Skeletal muscle cell (primary cell): ENCODE results near the gene BNC2.
A peak's percentile ranks its signal among the peaks of the same experiment; 100 is the strongest.

Experiments
- DNase-seq: peaks from one replicate; pipeline ENCODE4 v3.0.0-alpha.2; 2010; ENCODE audit warnings: low read depth
- H3K4me3 ChIP-seq: 2 replicates; pipeline ENCODE4 v1.5.1; 2011; ENCODE audit warnings: low read depth, mild to moderate bottlenecking, control low read depth, low read length, moderate library complexity

The BNC2 gene

DNA sequence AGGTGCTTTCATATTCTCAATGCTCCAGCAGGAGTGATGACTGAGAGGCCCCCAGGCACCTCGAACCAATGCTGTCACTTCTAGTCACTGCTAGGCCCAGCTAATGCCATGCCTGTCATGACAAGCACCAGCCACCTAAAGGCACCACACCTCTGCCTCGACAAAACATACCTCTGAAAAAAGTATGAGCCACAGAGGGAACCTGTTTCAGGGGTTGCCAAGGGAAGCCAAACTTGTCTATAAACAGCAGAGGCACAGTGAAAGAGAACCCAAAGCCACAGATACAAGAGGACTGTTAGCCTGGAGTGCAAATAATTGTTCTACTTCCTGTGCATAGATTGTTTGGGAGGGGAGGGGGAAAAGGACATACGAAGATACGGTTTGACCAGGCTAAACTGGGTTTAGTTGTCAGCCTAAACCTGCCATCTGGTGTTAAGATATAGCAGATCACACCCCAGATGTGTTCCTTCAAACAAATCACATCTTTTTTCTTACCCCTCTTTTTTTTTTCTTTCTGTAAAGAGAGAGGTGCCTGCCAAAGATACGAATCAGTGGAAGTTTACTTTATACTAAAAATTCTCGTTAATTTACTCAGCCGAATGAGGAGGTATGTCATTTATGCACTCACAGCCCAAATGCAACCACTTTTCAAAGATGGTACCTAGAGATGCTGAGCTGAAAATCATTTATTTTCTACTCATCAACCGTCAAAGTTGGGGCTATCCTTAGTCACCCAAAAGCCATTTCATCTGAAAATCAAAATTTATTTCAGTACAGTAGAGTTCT is 45.7 kb downstream of the BNC2 start:
- DNase-seq: no peak
- no peak overlapping the region for H3K4me3 ChIP-seq

- DNase-seq: no peak
- no peak overlapping the region for H3K4me3 ChIP-seq
Measured at GRCh38 chr9:16823906-16824305, 46.6 kb downstream of the BNC2 start.

- H3K4me3 ChIP-seq: no peak overlapping the region
- DNase-seq: no peak
Measured at GRCh38 chr9:16821344-16821743, 49.1 kb downstream of the BNC2 start.

- no peak for DNase-seq
- H3K4me3 ChIP-seq: no peak overlapping the region
Measured at GRCh38 chr9:16817514-16817913, 53.0 kb downstream of the BNC2 start.

GRCh38 chr9:16817002-16817401 is 53.5 kb downstream of the BNC2 start:
- DNase-seq: no peak
- no peak overlapping the region for H3K4me3 ChIP-seq

DNA sequence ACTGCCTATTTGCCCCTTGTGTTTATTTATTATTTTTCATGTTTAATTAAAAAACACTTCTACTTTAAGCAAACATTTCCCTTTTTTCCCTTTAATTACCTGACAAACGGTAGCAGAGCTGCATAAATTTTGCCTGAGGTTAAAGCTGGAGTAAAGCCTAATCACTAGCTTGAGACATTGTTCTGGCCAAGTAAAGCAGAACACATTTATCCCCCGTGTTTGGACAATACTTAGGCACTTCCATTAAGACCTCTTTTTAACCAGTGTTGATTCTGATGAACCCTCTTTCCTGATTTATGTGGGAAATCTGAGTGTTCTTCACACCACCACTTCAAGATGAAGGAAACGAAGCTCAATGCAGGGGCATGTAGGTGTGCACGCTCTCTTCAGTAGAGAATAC is 54.5 kb downstream of the BNC2 start:
- no peak overlapping the region for H3K4me3 ChIP-seq
- no peak for DNase-seq

DNA sequence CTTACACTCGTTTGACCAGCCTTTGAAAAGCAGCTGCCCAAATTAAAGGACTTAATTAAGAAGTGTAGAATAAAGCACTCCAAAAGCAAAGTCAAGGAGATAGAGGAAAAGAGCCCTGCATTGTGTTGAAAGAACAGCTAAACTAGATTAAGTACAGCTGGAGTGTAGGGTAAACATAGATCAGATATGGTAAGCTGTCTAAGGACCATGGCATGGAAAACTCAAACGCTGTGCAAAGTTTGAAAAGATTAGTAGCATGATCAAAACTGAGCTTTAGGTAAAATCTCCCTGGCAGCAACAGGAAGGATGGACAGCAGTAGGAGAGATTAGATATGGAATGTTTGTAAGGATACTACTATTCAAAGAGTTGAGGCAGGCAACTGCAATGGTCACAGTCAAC is 55.4 kb downstream of the BNC2 start:
- DNase-seq: no peak
- H3K4me3 ChIP-seq: no peak overlapping the region

GRCh38 chr9:16813838-16814237 is 56.6 kb downstream of the BNC2 start:
- DNase-seq: no peak
- no peak overlapping the region for H3K4me3 ChIP-seq

GRCh38 chr9:16811987-16812685 is 58.3 kb downstream of the BNC2 start:
- no peak for DNase-seq
- H3K4me3 ChIP-seq: no peak overlapping the region

- DNase-seq: no peak
- H3K4me3 ChIP-seq: no peak overlapping the region
Measured at GRCh38 chr9:16809912-16810610, 60.4 kb downstream of the BNC2 start.

DNA sequence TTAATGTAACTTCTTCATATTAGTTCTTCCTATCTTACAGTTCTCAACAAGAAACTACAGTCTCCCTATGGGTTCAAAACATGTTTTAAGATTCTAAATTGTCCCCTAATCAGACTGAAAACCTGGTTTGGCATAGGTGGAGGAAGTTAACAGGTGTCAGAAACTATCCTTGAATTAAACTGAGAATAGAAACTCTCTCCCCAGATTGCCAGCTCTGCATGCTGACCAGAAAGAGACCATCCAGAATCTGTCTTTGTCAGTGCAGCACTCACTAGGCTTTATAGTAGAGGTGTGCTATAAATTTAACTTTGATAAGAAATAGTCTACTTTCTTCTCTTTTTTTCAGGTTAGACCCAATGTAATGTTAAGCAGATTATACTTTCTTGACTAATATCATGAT is 63.8 kb downstream of the BNC2 start:
- H3K4me3 ChIP-seq: no peak overlapping the region
- DNase-seq: no peak

DNA sequence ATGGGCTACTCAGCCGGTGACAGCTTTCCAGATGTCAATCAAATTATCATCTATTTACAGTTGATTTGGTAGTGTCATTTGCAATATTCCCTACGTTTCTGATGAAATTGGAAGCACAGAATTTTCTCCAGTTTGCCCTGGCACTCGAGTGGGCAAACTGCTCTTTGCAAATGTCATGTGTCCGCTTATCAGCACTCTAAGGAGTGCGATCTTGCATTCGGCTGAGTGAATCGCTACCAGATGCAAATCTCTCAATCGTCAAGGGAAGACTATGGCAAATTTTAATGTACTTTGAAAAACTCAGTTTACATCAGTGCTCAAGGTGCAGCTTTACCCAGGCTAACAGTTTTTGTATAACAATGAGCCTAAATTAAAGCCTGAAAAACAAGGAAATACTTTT is 66.8 kb downstream of the BNC2 start:
- DNase-seq: no peak
- no peak overlapping the region for H3K4me3 ChIP-seq

- H3K4me3 ChIP-seq: no peak overlapping the region
- no peak for DNase-seq
Measured at GRCh38 chr9:16801871-16802466, 68.5 kb downstream of the BNC2 start.

- no peak overlapping the region for H3K4me3 ChIP-seq
- no peak for DNase-seq
Measured at GRCh38 chr9:16796304-16796825, 74.1 kb downstream of the BNC2 start.

- peak; percentile 65 for DNase-seq
- H3K4me3 ChIP-seq: no peak overlapping the region
Measured at GRCh38 chr9:16794871-16795639, 75.4 kb downstream of the BNC2 start.

- no peak overlapping the region for H3K4me3 ChIP-seq
- DNase-seq: no peak
Measured at GRCh38 chr9:16794103-16794502, 76.4 kb downstream of the BNC2 start.

DNA sequence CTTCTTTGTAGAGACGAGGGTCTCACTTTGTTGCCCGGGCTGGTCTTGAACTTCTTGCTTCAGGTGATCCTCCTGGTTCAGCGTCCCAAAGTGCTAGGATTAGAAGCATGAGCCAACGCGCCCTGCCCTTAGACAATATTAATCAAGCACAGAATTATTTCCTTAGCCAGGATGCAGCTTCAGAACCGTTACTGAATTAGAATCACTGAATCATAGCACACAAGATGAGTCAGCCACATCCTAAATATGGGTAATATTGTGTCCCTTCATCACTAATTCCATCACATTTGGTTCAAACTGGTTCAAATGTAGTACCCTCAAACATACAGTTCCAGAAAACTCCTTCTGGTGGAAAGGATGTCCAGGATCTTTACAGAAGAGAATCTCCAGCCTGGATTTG is 82.7 kb downstream of the BNC2 start:
- H3K4me3 ChIP-seq: no peak overlapping the region
- no peak for DNase-seq

GRCh38 chr9:16784002-16784401 is 86.5 kb downstream of the BNC2 start:
- DNase-seq: no peak

DNA sequence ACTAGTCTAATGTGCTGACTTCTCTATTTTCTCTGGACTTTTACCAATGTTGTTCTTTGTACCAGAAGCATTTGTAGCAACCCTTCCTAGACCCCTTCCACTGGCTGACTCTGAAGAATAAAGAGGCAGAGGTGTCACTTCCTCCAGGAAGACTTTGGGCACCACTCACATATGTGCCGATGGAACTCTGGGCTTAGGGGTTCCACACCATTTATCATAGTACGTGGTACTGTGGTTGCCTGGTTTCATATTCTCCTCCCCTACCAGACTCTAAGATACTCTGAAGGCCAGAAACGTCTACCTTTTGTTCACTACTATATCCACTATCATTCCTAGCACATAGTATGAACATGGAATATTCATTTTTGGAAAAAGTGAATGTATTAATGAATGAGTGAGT is 88.0 kb downstream of the BNC2 start:
- H3K4me3 ChIP-seq: no peak overlapping the region
- no peak for DNase-seq

More at GRCh38 chr9:16784002-16784401, 86.5 kb downstream of the BNC2 start:
- H3K4me3 ChIP-seq: no peak overlapping the region
